K562 (cell line): ENCODE data around the gene RAI1. TPM values are rescaled to one million over a fixed set of nuclear protein-coding genes. Genes with fewer than 3 reads are reported as not detected.

Source experiments
- ATAC-seq: fragments of 200-7000 bp; cut with Tn5 transposase; 3 replicates; pipeline ENCODE4 v1.9.1; 2020; ENCODE audit warnings: moderate library complexity
- BruUV-seq: library from RNA; stranded (reverse); fragments of 400-500 nt; replicated peaks from 2 replicates; lab custom pipeline; 2021; lab: Mats Ljungman, UMichigan
- CTCF ChIA-PET: fragments of 300-600 bp; formaldehyde crosslinking; extraction: SDS; loops from one replicate; lab custom pipeline; 2021; ENCODE audit warnings: low intra/inter-chr PET ratio; lab: Yijun Ruan, JAX
- POLR2A ChIA-PET: fragments of 300-600, 350-650 bp; sonication (Branson Sonifier 250); formaldehyde crosslinking; extraction: SDS; loops from one replicate; lab custom pipeline; 2021; ENCODE audit warnings: antibody characterized with exemption, inconsistent platforms; lab: Yijun Ruan, JAX
- DNase-seq, 4 experiments: peaks; one replicate each; pipeline versions ENCODE4 v3.0.0 to v3.0.0-alpha.2; 2011 to 2018; ENCODE audit warnings: low spot score in 3 of 4, mixed read lengths in 3 of 4; ENCODE audit errors: extremely low read depth in 1 of 4
- FAIRE-seq: peaks from 2 replicates; lab custom pipeline; 2011; peaks lifted over from hg19 to GRCh38; lab: Jason Lieb, UNC
- H2AFZ ChIP-seq: 2 replicates; pipeline ENCODE4 v1.6.0; 2011; ENCODE audit warnings: low read depth, low read length, control low read depth, inconsistent platforms
- H3K27ac ChIP-seq: fragments of 200-600 bp; 3 replicates; pipeline ENCODE4 v1.8.0; 2011; ENCODE audit warnings: low read depth, mild to moderate bottlenecking, control low read depth, inconsistent platforms, low read length, moderate library complexity, mixed read lengths; ENCODE audit errors: extremely low read depth
- H3K27me3 ChIP-seq, 2 experiments: fragments of 300-600 bp in 1 of 2; 2 replicates in 1 of 2; 3 replicates in 1 of 2; pipeline versions ENCODE4 v1.6.0 to v1.8.0; 2011; ENCODE audit warnings: inconsistent platforms in 2 of 2, low read length in 2 of 2, mild to moderate bottlenecking in 1 of 2, mixed read lengths in 1 of 2, moderate library complexity in 1 of 2; ENCODE audit not compliant: control insufficient read depth in 2 of 2, insufficient read depth in 2 of 2
- H3K36me3 ChIP-seq: fragments of 300-600 bp; 3 replicates; pipeline ENCODE4 v1.8.0; 2011; ENCODE audit warnings: mild to moderate bottlenecking, low read length, inconsistent platforms; ENCODE audit not compliant: control insufficient read depth, insufficient read depth
- H3K4me1 ChIP-seq, 2 experiments: fragments of 200-600 bp in 1 of 2; replicated peaks in 1 of 2; 2 replicates in 1 of 2; 3 replicates in 1 of 2; pipeline versions ENCODE4 v1.5.1 to v1.8.0; 2011; ENCODE audit warnings: inconsistent platforms in 2 of 2, low read length in 2 of 2, mild to moderate bottlenecking in 1 of 2, mixed read lengths in 1 of 2, moderate library complexity in 1 of 2; ENCODE audit not compliant: control insufficient read depth in 2 of 2, insufficient read depth in 2 of 2
- H3K4me2 ChIP-seq: 2 replicates; pipeline ENCODE4 v1.6.1; 2011; ENCODE audit warnings: low read length, control low read depth, inconsistent platforms, mixed read lengths; ENCODE audit not compliant: insufficient read depth
- H3K4me3 ChIP-seq: fragments of 200-600 bp; sonication (generic), shearing (Covaris generic); 2 replicates; pipeline ENCODE4 v1.5.1; 2016; ENCODE audit warnings: control low read depth, inconsistent platforms
- H3K79me2 ChIP-seq: fragments of 200-600 bp; 3 replicates; pipeline ENCODE4 v1.8.0; 2011; ENCODE audit warnings: low read length, inconsistent platforms; ENCODE audit not compliant: control insufficient read depth, insufficient read depth
- H3K9ac ChIP-seq, 2 experiments: 2 replicates each; pipeline versions ENCODE4 v1.6.0 to v1.6.1; 2011; ENCODE audit warnings: low read depth in 2 of 2, low read length in 2 of 2, control low read depth in 1 of 2, inconsistent platforms in 1 of 2, mild to moderate bottlenecking in 1 of 2, mixed read lengths in 1 of 2; ENCODE audit not compliant: insufficient read depth in 1 of 2
- H3K9me1 ChIP-seq: one replicate; pipeline ENCODE4 v1.6.0; 2011; ENCODE audit warnings: inconsistent platforms, mild to moderate bottlenecking, low read length, moderate library complexity; ENCODE audit not compliant: control insufficient read depth, insufficient read depth
- H3K9me3 ChIP-seq: replicated peaks from 2 replicates; pipeline ENCODE4 v1.5.1; 2011; ENCODE audit warnings: low read depth, low read length, inconsistent platforms; ENCODE audit not compliant: control insufficient read depth, insufficient read depth
- H4K20me1 ChIP-seq: replicated peaks from 2 replicates; pipeline ENCODE4 v1.6.1; 2011; ENCODE audit warnings: low read length, inconsistent platforms, mixed read lengths; ENCODE audit not compliant: control insufficient read depth, insufficient read depth
- ARNT ChIP-seq, 2 experiments: fragments of 450-650 bp; IDR thresholded peaks; 2 replicates each; pipeline ENCODE4 v1.6.1; 2016; ENCODE audit warnings: mild to moderate bottlenecking in 1 of 2
- BCOR ChIP-seq: fragments of 450-650 bp; IDR thresholded peaks from 2 replicates; pipeline ENCODE4 v1.6.1; 2016
- KDM1A ChIP-seq, 2 experiments: fragments of 450-650 bp; IDR thresholded peaks; 2 replicates each; pipeline ENCODE4 v1.6.1; 2016; ENCODE audit warnings: mild to moderate bottlenecking in 2 of 2
- MTA3 ChIP-seq: fragments of 450-650 bp; formaldehyde crosslinking; IDR thresholded peaks from 2 replicates; pipeline ENCODE4 v1.6.1; 2017; ENCODE audit warnings: mild to moderate bottlenecking, borderline replicate concordance
- RBBP5 ChIP-seq: fragments of 200-600 bp; sonication (generic); IDR thresholded peaks from 2 replicates; pipeline ENCODE4 v1.6.1; 2012; ENCODE audit warnings: borderline replicate concordance, mild to moderate bottlenecking, low read length, control low read depth, inconsistent platforms; ENCODE audit not compliant: insufficient read depth, poor library complexity, severe bottlenecking
- SAP30 ChIP-seq: fragments of 200-600 bp; sonication (generic); IDR thresholded peaks from 2 replicates; pipeline ENCODE4 v1.6.1; 2012; ENCODE audit warnings: borderline replicate concordance, low read depth, mild to moderate bottlenecking, moderate library complexity, low read length, control low read depth, inconsistent platforms; ENCODE audit not compliant: insufficient read depth, poor library complexity, severe bottlenecking
- SMARCA5 ChIP-seq: fragments of 450-650 bp; IDR thresholded peaks from 2 replicates; pipeline ENCODE4 v1.6.1; 2016
- ZKSCAN1 ChIP-seq: fragments of 150-350 bp; IDR thresholded peaks from 2 replicates; pipeline ENCODE4 v1.6.1; 2016; ENCODE audit warnings: low read depth, low read length
- WGBS: fragments of 100-300 bp; shearing (Covaris generic); methylation state at CpG from one replicate; pipeline ENCODE4 v1.1.6; 2016; ENCODE audit warnings: low coverage, mixed read lengths; ENCODE audit not compliant: insufficient coverage; ENCODE audit errors: missing lambda C conversion rate; 5-methylcytosine and 5-hydroxymethylcytosine counted together
- in situ Hi-C: fragments of 300-500 bp; cut with MboI; formaldehyde crosslinking; loops from 4 replicates; pipeline ENCODE4 v1.15.0; 2018; ENCODE audit warnings: inconsistent platforms, mixed read lengths
- intact Hi-C: fragments of 100-400 bp; cut with micrococcal nuclease; formaldehyde crosslinking; loops from 2 replicates; pipeline ENCODE4 v1.14.2; 2022
- polyA plus RNA-seq, 8 experiments: library from polyadenylated mRNA; depleted of rRNA in 4 of 8; stranded (reverse) in 5 of 8; unstranded in 3 of 8; fragments of >200 nt; fragmentation: Nextera tagmentation in 2 of 8; fragmentation: Illumina TruSeq in 1 of 8; extraction: Ambion mirVana in 2 of 8; extraction: Trizol in 1 of 8; gene quantifications; 2 replicates each; pipeline versions ENCODE4 v1.2.1 to v1.2.3, GENCODE V29; 2011 to 2014; ENCODE audit warnings: inconsistent platforms in 1 of 8, missing spikeins in 1 of 8
- total RNA-seq, 7 experiments: library from RNA; depleted of rRNA in 6 of 7; stranded (reverse); fragments of >200 nt in 6 of 7; fragmentation: Illumina TruSeq in 2 of 7; extraction: Trizol in 2 of 7; gene quantifications; 2 replicates each; pipeline versions ENCODE4 v1.2.1 to v1.2.3, GENCODE V29; 2011 to 2021; ENCODE audit warnings: low replicate concordance in 1 of 7
- TF ChIP-seq, protein P1 (sequence below): fragments of 250-450 bp; sonication (Bioruptor Pico); IDR thresholded peaks from 2 replicates; pipeline ENCODE4 v1.4.0; 2020

The RAI1 gene
- total and polyA plus RNA-seq, 9 of the 15 experiments (the other 6 are each of a cell fraction or from before 2014, with no cell fraction given): 0.68 to 19.9 (median 5.5) TPM

DNA sequence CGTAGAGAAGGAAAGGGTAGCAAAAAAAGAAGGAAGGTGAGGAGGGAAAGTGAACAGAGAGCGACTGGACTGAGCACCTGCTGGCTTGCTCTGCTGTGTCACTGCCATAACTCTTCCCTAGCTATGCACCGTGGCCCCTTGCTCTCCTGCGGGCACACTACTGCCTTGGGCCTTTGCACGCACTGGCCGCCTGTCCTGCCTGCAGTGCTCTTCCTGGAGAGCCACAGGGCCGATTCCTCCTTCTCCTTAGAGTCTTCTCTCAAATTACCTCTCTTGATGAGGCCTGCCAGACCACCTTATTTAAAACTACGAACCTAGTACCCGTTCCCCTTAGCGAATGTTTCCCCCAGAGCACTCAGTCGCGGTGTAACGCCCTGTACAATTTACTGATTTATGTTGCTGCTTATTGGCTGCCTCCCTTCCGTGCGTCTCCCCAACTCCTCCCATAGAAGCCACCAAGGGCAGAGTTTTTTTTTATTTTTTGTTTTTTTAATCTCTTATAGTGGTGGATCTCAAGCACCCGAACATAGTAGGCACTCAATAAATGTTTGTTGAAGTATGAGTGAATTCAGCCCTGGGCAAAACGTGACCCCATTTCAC is 70.3 kb downstream of the RAI1 start:
- no peaks in the 10 kb centered on the region for H3K27me3 ChIP-seq
- FAIRE-seq: no peak
- peak overlapping the region; percentile 53 for H3K4me3 ChIP-seq
- 34% methylated on average over 14 of the region's 17 CpGs for WGBS
- peak in 2 of 4 experiments; percentile 24 to 31 for DNase-seq
- H3K9me3 ChIP-seq: no peaks in the 10 kb centered on the region
- H4K20me1 ChIP-seq: peaks cover 3% of the 10 kb centered on the region; the same call in 1 of the 2 replicates
- H3K27ac ChIP-seq: peak overlapping the region; percentile 50
- intact Hi-C loops (no loop called here), in situ Hi-C loops (no loop called here)
- H2AFZ ChIP-seq: peak overlapping the region; percentile 51
- H3K4me2 ChIP-seq: peak overlapping the region; percentile 79
- ChIA-PET CTCF (no interaction called here), POLR2A (interaction anchor here (1.1 kb wide), 1 partner anchor 87 kb away, joined by 3 read pairs; no protein-coding TSS in a partner anchor)
- peaks cover 4% of the 10 kb centered on the region; the same call in 1 of the 3 replicates for H3K36me3 ChIP-seq
- ATAC-seq: peak; percentile 37
- H3K9ac ChIP-seq: peak overlapping the region; percentile 50 to 72
- no peaks in the 10 kb centered on the region for H3K9me1 ChIP-seq
- peaks cover 40% of the 10 kb centered on the region for H3K79me2 ChIP-seq
- BruUV-seq: no TSS peak
- H3K4me1 ChIP-seq: peaks cover 21 to 30% of the 10 kb centered on the region in 2 experiments; a peak in 4 of 5 replicates
- TF ChIP-seq SMARCA5 (peak; percentile 49; the same call in 1 of the 2 replicates), MTA3 (0 out of 2 replicates have a peak, but pooled peaks have one; percentile 25), RBBP5 (peak; percentile 6), SAP30 (no peak), ZKSCAN1 (peak; percentile 60; the same call in 1 of the 2 replicates), ARNT (IDR thresholded peaks at IDR 0.05) (0 out of 4 replicates have a peak, but pooled peaks of 1 of the 2 experiments have one; percentile 34), KDM1A (IDR thresholded peaks at IDR 0.05) (0 out of 4 replicates have a peak, but pooled peaks of 1 of the 2 experiments have one; percentile 64), BCOR (peak; percentile 76; the same call in 1 of the 2 replicates)
- TF ChIP-seq, protein P1, sequence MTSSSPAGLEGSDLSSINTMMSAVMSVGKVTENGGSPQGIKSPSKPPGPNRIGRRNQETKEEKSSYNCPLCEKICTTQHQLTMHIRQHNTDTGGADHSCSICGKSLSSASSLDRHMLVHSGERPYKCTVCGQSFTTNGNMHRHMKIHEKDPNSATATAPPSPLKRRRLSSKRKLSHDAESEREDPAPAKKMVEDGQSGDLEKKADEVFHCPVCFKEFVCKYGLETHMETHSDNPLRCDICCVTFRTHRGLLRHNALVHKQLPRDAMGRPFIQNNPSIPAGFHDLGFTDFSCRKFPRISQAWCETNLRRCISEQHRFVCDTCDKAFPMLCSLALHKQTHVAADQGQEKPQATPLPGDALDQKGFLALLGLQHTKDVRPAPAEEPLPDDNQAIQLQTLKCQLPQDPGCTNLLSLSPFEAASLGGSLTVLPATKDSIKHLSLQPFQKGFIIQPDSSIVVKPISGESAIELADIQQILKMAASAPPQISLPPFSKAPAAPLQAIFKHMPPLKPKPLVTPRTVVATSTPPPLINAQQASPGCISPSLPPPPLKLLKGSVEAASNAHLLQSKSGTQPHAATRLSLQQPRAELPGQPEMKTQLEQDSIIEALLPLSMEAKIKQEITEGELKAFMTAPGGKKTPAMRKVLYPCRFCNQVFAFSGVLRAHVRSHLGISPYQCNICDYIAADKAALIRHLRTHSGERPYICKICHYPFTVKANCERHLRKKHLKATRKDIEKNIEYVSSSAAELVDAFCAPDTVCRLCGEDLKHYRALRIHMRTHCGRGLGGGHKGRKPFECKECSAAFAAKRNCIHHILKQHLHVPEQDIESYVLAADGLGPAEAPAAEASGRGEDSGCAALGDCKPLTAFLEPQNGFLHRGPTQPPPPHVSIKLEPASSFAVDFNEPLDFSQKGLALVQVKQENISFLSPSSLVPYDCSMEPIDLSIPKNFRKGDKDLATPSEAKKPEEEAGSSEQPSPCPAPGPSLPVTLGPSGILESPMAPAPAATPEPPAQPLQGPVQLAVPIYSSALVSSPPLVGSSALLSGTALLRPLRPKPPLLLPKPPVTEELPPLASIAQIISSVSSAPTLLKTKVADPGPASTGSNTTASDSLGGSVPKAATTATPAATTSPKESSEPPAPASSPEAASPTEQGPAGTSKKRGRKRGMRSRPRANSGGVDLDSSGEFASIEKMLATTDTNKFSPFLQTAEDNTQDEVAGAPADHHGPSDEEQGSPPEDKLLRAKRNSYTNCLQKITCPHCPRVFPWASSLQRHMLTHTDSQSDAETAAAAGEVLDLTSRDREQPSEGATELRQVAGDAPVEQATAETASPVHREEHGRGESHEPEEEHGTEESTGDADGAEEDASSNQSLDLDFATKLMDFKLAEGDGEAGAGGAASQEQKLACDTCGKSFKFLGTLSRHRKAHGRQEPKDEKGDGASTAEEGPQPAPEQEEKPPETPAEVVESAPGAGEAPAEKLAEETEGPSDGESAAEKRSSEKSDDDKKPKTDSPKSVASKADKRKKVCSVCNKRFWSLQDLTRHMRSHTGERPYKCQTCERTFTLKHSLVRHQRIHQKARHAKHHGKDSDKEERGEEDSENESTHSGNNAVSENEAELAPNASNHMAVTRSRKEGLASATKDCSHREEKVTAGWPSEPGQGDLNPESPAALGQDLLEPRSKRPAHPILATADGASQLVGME: no peak
